IPS-18c (cell line): ENCODE measurements around the gene CALM1.

Experiments
- H3K4me3 ChIP-seq: 2 replicates; pipeline ENCODE4 v1.7.0; 2013; ENCODE audit warnings: low read depth, mild to moderate bottlenecking, low read length, moderate library complexity; ENCODE audit not compliant: insufficient read depth
- H3K9me3 ChIP-seq: one replicate; pipeline ENCODE4 v1.6.1; 2013; ENCODE audit warnings: mild to moderate bottlenecking, low read length, moderate library complexity; ENCODE audit not compliant: control insufficient read depth, insufficient read depth

The CALM1 gene

GRCh38 chr14:90447720-90448497, 51.1 kb downstream of the CALM1 start:
- peaks cover 2% of the 10 kb centered on the region for H3K9me3 ChIP-seq
- H3K4me3 ChIP-seq = no peak overlapping the region

GRCh38 chr14:90449411-90449810, 52.6 kb downstream of the CALM1 start:
- H3K9me3 ChIP-seq = peaks cover 2% of the 10 kb centered on the region

GRCh38 chr14:90450151-90450550, 53.3 kb downstream of the CALM1 start:
- peaks cover 2% of the 10 kb centered on the region for H3K9me3 ChIP-seq
- no peak overlapping the region for H3K4me3 ChIP-seq

More at GRCh38 chr14:90449411-90449810, 52.6 kb downstream of the CALM1 start:
- no peak overlapping the region for H3K4me3 ChIP-seq

GRCh38 chr14:90450667-90451066, 53.8 kb downstream of the CALM1 start:
- H3K9me3 ChIP-seq = no peaks in the 10 kb centered on the region
- no peak overlapping the region for H3K4me3 ChIP-seq

- H3K4me3 ChIP-seq = no peak overlapping the region
- H3K9me3 ChIP-seq = no peaks in the 10 kb centered on the region
Measured at GRCh38 chr14:90451443-90451842, 54.6 kb downstream of the CALM1 start.

- Histone ChIP-seq H3K4me3 (no peak overlapping the region), H3K9me3 (no peaks in the 10 kb centered on the region)
Measured at GRCh38 chr14:90451961-90452360, 55.1 kb downstream of the CALM1 start.

- Histone ChIP-seq H3K9me3 (no peaks in the 10 kb centered on the region), H3K4me3 (no peak overlapping the region)
Measured at GRCh38 chr14:90452366-90452765, 55.5 kb downstream of the CALM1 start.

GRCh38 chr14:90453401-90453951, 56.6 kb downstream of the CALM1 start:
- H3K4me3 ChIP-seq = peak overlapping the region; percentile 38; the same call in 1 of the 2 replicates

GRCh38 chr14:90454041-90455000, 57.5 kb downstream of the CALM1 start:
- peak overlapping the region; percentile 38; the same call in 1 of the 2 replicates for H3K4me3 ChIP-seq

More at GRCh38 chr14:90453401-90453951, 56.6 kb downstream of the CALM1 start:
- H3K9me3 ChIP-seq = no peaks in the 10 kb centered on the region

GRCh38 chr14:90455100-90455571, 58.3 kb downstream of the CALM1 start:
- no peaks in the 10 kb centered on the region for H3K9me3 ChIP-seq
- H3K4me3 ChIP-seq = no peak overlapping the region

More at GRCh38 chr14:90454041-90455000, 57.5 kb downstream of the CALM1 start:
- H3K9me3 ChIP-seq = no peaks in the 10 kb centered on the region

- no peak overlapping the region for H3K4me3 ChIP-seq
- H3K9me3 ChIP-seq = no peaks in the 10 kb centered on the region
Measured at GRCh38 chr14:90456551-90456950, 59.7 kb downstream of the CALM1 start.

- Histone ChIP-seq H3K9me3 (no peaks in the 10 kb centered on the region), H3K4me3 (no peak overlapping the region)
Measured at GRCh38 chr14:90457186-90457585, 60.4 kb downstream of the CALM1 start.
